Trophoblast cell (in vitro differentiated cells and primary cell): ENCODE data around the gene DYRK1A.

Experiments used
- DNase-seq, 2 donors: peaks; one replicate each; pipeline ENCODE4 v3.0.0-alpha.2; 2016
- H2AFZ ChIP-seq: 2 replicates; pipeline ENCODE4 v1.6.1; 2013; ENCODE audit warnings: low read length, moderate library complexity, mild to moderate bottlenecking; ENCODE audit not compliant: insufficient read depth, poor library complexity
- H2AK5ac ChIP-seq: 2 replicates; pipeline ENCODE4 v1.6.1; 2013; ENCODE audit warnings: mild to moderate bottlenecking, low read length
- H2BK120ac ChIP-seq: 2 replicates; pipeline ENCODE4 v1.6.1; 2013; ENCODE audit warnings: low read length, mild to moderate bottlenecking, moderate library complexity; ENCODE audit not compliant: insufficient read depth, poor library complexity
- H2BK12ac ChIP-seq: 2 replicates; pipeline ENCODE4 v1.6.1; 2013; ENCODE audit warnings: mild to moderate bottlenecking, low read length, moderate library complexity
- H2BK5ac ChIP-seq: 2 replicates; pipeline ENCODE4 v1.6.1; 2013; ENCODE audit warnings: low read length, low read depth, moderate library complexity, mild to moderate bottlenecking; ENCODE audit not compliant: poor library complexity
- H3K14ac ChIP-seq: 2 replicates; pipeline ENCODE4 v1.6.1; 2013; ENCODE audit warnings: mild to moderate bottlenecking, low read length
- H3K18ac ChIP-seq: 2 replicates; pipeline ENCODE4 v1.6.1; 2013; ENCODE audit warnings: mild to moderate bottlenecking, low read length
- H3K23ac ChIP-seq: 2 replicates; pipeline ENCODE4 v1.6.1; 2013; ENCODE audit warnings: low read length
- H3K27ac ChIP-seq: 2 replicates; pipeline ENCODE4 v1.5.1; 2013; ENCODE audit warnings: low read depth, mild to moderate bottlenecking, inconsistent platforms, low read length, moderate library complexity
- H3K27me3 ChIP-seq: 2 replicates; pipeline ENCODE4 v1.6.1; 2013; ENCODE audit warnings: inconsistent platforms, mild to moderate bottlenecking, low read length, moderate library complexity; ENCODE audit not compliant: insufficient read depth
- H3K36me3 ChIP-seq, 2 experiments: 1 replicate in 1 of 2; 2 replicates in 1 of 2; pipeline ENCODE4 v1.6.1; 2013; ENCODE audit warnings: low read length in 2 of 2, mild to moderate bottlenecking in 2 of 2, moderate library complexity in 1 of 2; ENCODE audit not compliant: insufficient read depth in 2 of 2, control insufficient read depth in 1 of 2
- H3K4ac ChIP-seq: 2 replicates; pipeline ENCODE4 v1.6.1; 2013; ENCODE audit warnings: low read depth, mild to moderate bottlenecking, low read length, moderate library complexity
- H3K4me1 ChIP-seq, 2 experiments: 1 replicate in 1 of 2; 2 replicates in 1 of 2; pipeline ENCODE4 v1.6.1; 2013; ENCODE audit warnings: low read length in 2 of 2, mild to moderate bottlenecking in 2 of 2, moderate library complexity in 1 of 2; ENCODE audit not compliant: insufficient read depth in 2 of 2, control insufficient read depth in 1 of 2
- H3K4me2 ChIP-seq: 2 replicates; pipeline ENCODE4 v1.6.1; 2013; ENCODE audit warnings: inconsistent platforms, mild to moderate bottlenecking, low read length, moderate library complexity
- H3K4me3 ChIP-seq: 2 replicates; pipeline ENCODE4 v1.5.1; 2013; ENCODE audit warnings: mild to moderate bottlenecking, low read depth, low read length, inconsistent platforms
- H3K79me1 ChIP-seq: one replicate; pipeline ENCODE4 v1.6.1; 2013; ENCODE audit warnings: low read length
- H3K79me2 ChIP-seq: 2 replicates; pipeline ENCODE4 v1.6.1; 2013; ENCODE audit warnings: low read length, mild to moderate bottlenecking; ENCODE audit not compliant: control insufficient read depth, insufficient read depth, poor library complexity
- H3K9ac ChIP-seq: 2 replicates; pipeline ENCODE4 v1.6.1; 2013; ENCODE audit warnings: mild to moderate bottlenecking, low read length
- H3K9me3 ChIP-seq: 2 replicates; pipeline ENCODE4 v1.6.1; 2013; ENCODE audit warnings: low read depth, mild to moderate bottlenecking, control low read depth, inconsistent platforms, low read length; ENCODE audit not compliant: insufficient read depth
- H4K12ac ChIP-seq: 2 replicates; pipeline ENCODE4 v1.6.1; 2013; ENCODE audit warnings: low read depth, mild to moderate bottlenecking, low read length, moderate library complexity
- H4K8ac ChIP-seq: 2 replicates; pipeline ENCODE4 v1.6.1; 2013; ENCODE audit warnings: low read depth, mild to moderate bottlenecking, low read length, moderate library complexity
- H4K91ac ChIP-seq: one replicate; pipeline ENCODE4 v1.6.1; 2013; ENCODE audit warnings: low read depth, mild to moderate bottlenecking, low read length, moderate library complexity
- WGBS: extraction: QIAGEN DNeasy Blood & Tissue Kit; methylation state at CpG from one replicate; pipeline ENCODE4 v1.1.7; 2013; ENCODE audit warnings: missing lambda C conversion rate; ENCODE audit not compliant: insufficient read length, insufficient coverage; ENCODE audit errors: extremely low coverage; 5-methylcytosine and 5-hydroxymethylcytosine counted together

The DYRK1A gene

DNA sequence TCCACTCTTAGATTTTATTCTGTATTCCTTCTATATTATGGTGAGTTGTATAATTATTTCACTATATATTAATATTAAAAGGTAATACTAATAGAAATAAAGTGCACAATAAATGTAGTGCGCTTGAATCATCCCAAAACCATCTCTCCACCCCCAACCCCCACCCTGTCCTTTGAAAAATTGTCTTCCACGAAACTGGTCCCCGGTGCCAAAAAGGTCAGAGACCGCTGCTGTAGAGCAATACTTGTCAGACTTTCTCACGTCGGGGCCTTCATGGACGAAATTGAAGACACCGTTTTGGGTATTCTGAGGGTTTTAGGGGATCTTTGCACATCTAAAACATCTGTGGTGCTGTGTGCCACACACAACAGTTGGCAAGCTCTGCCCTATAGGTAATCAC is 19.6 kb downstream of the DYRK1A start:
- H4K91ac ChIP-seq = no peak overlapping the region
- peaks cover 22% of the 10 kb centered on the region for H3K79me2 ChIP-seq
- no peak overlapping the region for H4K8ac ChIP-seq
- H2BK5ac ChIP-seq = no peak overlapping the region
- peaks cover 2% of the 10 kb centered on the region in 2 experiments for H3K4me1 ChIP-seq
- H2BK12ac ChIP-seq = no peak overlapping the region
- no peak overlapping the region for H2BK120ac ChIP-seq
- H2AFZ ChIP-seq = no peak overlapping the region
- DNase-seq = no peak
- H3K9me3 ChIP-seq = peaks cover 1% of the 10 kb centered on the region
- H3K4me3 ChIP-seq = no peak overlapping the region
- H3K4ac ChIP-seq = peak overlapping the region; percentile 74
- H3K27me3 ChIP-seq = no peaks in the 10 kb centered on the region
- no peak overlapping the region for H2AK5ac ChIP-seq
- H3K79me1 ChIP-seq = no peaks in the 10 kb centered on the region
- H3K36me3 ChIP-seq = no peaks in the 10 kb centered on the region
- no peak overlapping the region for H3K27ac ChIP-seq
- no peak overlapping the region for H3K4me2 ChIP-seq
- no peak overlapping the region for H3K14ac ChIP-seq
- no peak overlapping the region for H4K12ac ChIP-seq
- H3K23ac ChIP-seq = no peak overlapping the region
- WGBS = no CpG with 5 or more reads among the region's 8 CpGs
- H3K18ac ChIP-seq = no peak overlapping the region
- no peak overlapping the region for H3K9ac ChIP-seq

- H2BK5ac ChIP-seq = no peak overlapping the region
- peaks cover 1% of the 10 kb centered on the region for H3K9me3 ChIP-seq
- no peak overlapping the region for H3K18ac ChIP-seq
- no peaks in the 10 kb centered on the region for H3K79me1 ChIP-seq
- no peak overlapping the region for H3K23ac ChIP-seq
- H3K14ac ChIP-seq = no peak overlapping the region
- H4K12ac ChIP-seq = no peak overlapping the region
- H4K91ac ChIP-seq = no peak overlapping the region
- no peak overlapping the region for H3K9ac ChIP-seq
- no peak overlapping the region for H2BK12ac ChIP-seq
- peaks cover 26% of the 10 kb centered on the region for H3K79me2 ChIP-seq
- no peak overlapping the region for H2AFZ ChIP-seq
- no peak overlapping the region for H4K8ac ChIP-seq
- no peak overlapping the region for H2BK120ac ChIP-seq
- no peak overlapping the region for H2AK5ac ChIP-seq
- WGBS = no CpG with 5 or more reads among the region's 5 CpGs
- H3K4me3 ChIP-seq = no peak overlapping the region
- no peaks in the 10 kb centered on the region for H3K27me3 ChIP-seq
- no peaks in the 10 kb centered on the region for H3K36me3 ChIP-seq
- no peak overlapping the region for H3K27ac ChIP-seq
- H3K4me2 ChIP-seq = no peak overlapping the region
- no peak for DNase-seq
- peak overlapping the region; percentile 37 for H3K4ac ChIP-seq
- no peaks in the 10 kb centered on the region for H3K4me1 ChIP-seq
Observed at GRCh38 chr21:37389456-37389855, 22.9 kb downstream of the DYRK1A start.

DNA sequence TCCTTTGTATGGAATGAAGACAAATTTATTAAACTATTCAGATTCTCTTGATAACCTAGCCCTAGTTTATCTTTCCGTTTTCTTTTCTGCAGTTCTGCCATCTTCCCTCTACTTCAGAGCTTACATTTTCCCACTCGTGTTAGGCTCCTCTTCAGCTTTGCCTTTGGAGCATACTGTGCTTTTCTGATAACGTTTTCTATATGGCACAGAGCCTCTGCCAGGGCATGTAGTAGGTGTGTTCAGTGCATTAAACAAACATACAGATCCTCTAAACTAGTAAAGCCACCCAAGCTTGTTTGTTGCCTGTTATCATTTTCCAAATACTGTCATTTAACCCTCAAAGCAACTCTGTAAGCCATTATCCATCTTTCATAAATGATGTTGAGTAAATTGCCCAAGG is 25.1 kb downstream of the DYRK1A start:
- H2BK5ac ChIP-seq = no peak overlapping the region

GRCh38 chr21:37392441-37392840 is 25.9 kb downstream of the DYRK1A start:
- Histone ChIP-seq H3K79me1 (no peaks in the 10 kb centered on the region), H3K9ac (no peak overlapping the region), H2BK12ac (no peak overlapping the region), H3K4me1 (no peaks in the 10 kb centered on the region), H2BK5ac (no peak overlapping the region), H3K4me3 (no peak overlapping the region), H3K27ac (no peak overlapping the region), H3K79me2 (peaks cover 32% of the 10 kb centered on the region), H2AK5ac (no peak overlapping the region), H4K8ac (no peak overlapping the region), H3K18ac (no peak overlapping the region), H3K23ac (no peak overlapping the region), H3K27me3 (no peaks in the 10 kb centered on the region), H3K9me3 (no peaks in the 10 kb centered on the region), H4K91ac (no peak overlapping the region), H3K36me3 (no peaks in the 10 kb centered on the region), H2BK120ac (no peak overlapping the region), H3K4ac (peak overlapping the region; percentile 57), H3K4me2 (no peak overlapping the region), H2AFZ (no peak overlapping the region), H3K14ac (no peak overlapping the region), H4K12ac (no peak overlapping the region)
- WGBS = no CpG with 5 or more reads among the region's 4 CpGs
- no peak for DNase-seq

More for the DNA sequence above, 25.1 kb downstream of the DYRK1A start:
- Histone ChIP-seq H2BK120ac (no peak overlapping the region), H3K79me2 (peaks cover 31% of the 10 kb centered on the region), H3K9me3 (peaks cover 1% of the 10 kb centered on the region), H3K14ac (no peak overlapping the region), H3K9ac (no peak overlapping the region), H4K8ac (no peak overlapping the region), H3K4me3 (no peak overlapping the region), H4K12ac (no peak overlapping the region), H2AK5ac (no peak overlapping the region), H3K4me2 (no peak overlapping the region), H4K91ac (no peak overlapping the region), H3K4me1 (no peaks in the 10 kb centered on the region), H3K4ac (peak overlapping the region; percentile 85), H3K27me3 (no peaks in the 10 kb centered on the region), H3K36me3 (no peaks in the 10 kb centered on the region), H3K79me1 (no peaks in the 10 kb centered on the region), H3K27ac (no peak overlapping the region), H2BK12ac (no peak overlapping the region), H2AFZ (no peak overlapping the region), H3K23ac (no peak overlapping the region), H3K18ac (no peak overlapping the region)
- WGBS = no CpG with 5 or more reads among the region's 3 CpGs
- DNase-seq = no peak
